ENCODE results near the gene UXS1.

Gene UXS1

GRCh38 chr2:106163948-106164545, 30.1 kb downstream of the UXS1 start:
- ChIA-PET POLR2A (no interaction called here), CTCF (interaction anchor here (0.6 kb wide), 1 partner anchor 23 kb away, joined by 3 read pairs; no protein-coding TSS in a partner anchor)
- H3K27me3 ChIP-seq (replicated peaks in 2 of 5; ENCODE audit: control insufficient read depth in 4 of 5, insufficient read depth in 5 of 5, low read length in 4 of 5) = no peaks in the 10 kb centered on the region
- 100% methylated on average over 1 of the region's 6 CpGs for WGBS (ENCODE audit: insufficient coverage)
- no peak for DNase-seq
- H3K4me1 ChIP-seq (ENCODE audit: control extremely low read depth in 1 of 4, control insufficient read depth in 4 of 4, insufficient read depth in 4 of 4, low read length in 3 of 4) = peaks cover 28 to 66% (median 35%) of the 10 kb centered on the region in 4 experiments
- no peak overlapping the region for H3K4me3 ChIP-seq (ENCODE audit: control insufficient read depth in 1 of 7, extremely low read depth in 1 of 7, insufficient read depth in 4 of 7, low read depth in 2 of 7, low read length in 6 of 7)
- no peak overlapping the region for H3K27ac ChIP-seq (ENCODE audit: insufficient read depth in 1 of 2, low read depth in 1 of 2, low read length in 2 of 2, poor library complexity in 1 of 2, severe bottlenecking in 2 of 2)
- peaks cover 0 to 20% (median 1%) of the 10 kb centered on the region in 4 experiments for H3K36me3 ChIP-seq (ENCODE audit: control insufficient read depth in 4 of 4, insufficient read depth in 4 of 4, low read length in 3 of 4)
- no peaks in the 10 kb centered on the region for H3K9me3 ChIP-seq (ENCODE audit: control extremely low read depth in 1 of 5, control insufficient read depth in 4 of 5, insufficient read depth in 2 of 5, low read depth in 1 of 5, low read length in 4 of 5)

- peaks cover under 1 to 32% (median 4%) of the 10 kb centered on the region in 4 experiments for H3K36me3 ChIP-seq (ENCODE audit: control insufficient read depth in 4 of 4, insufficient read depth in 4 of 4, low read length in 3 of 4)
- H3K27ac ChIP-seq (ENCODE audit: insufficient read depth in 1 of 2, low read depth in 1 of 2, low read length in 2 of 2, poor library complexity in 1 of 2, severe bottlenecking in 2 of 2) = peak overlapping the region in 1 of 2 experiments; percentile 86
- no peaks in the 10 kb centered on the region for H3K27me3 ChIP-seq (replicated peaks in 2 of 5; ENCODE audit: control insufficient read depth in 4 of 5, insufficient read depth in 5 of 5, low read length in 4 of 5)
- ChIA-PET POLR2A (interaction anchor here (0.6 kb wide), 1 partner anchor 32 kb away, joined by 5 read pairs; no protein-coding TSS in a partner anchor), CTCF (interaction anchor here (1.2 to 3.3 kb wide), 3 partner anchors 9 to 427 kb away, joined by 3 to 13 read pairs (median 5); no protein-coding TSS in a partner anchor)
- DNase-seq = peak; percentile 14 to 49 (median 40)
- H3K9me3 ChIP-seq (ENCODE audit: control extremely low read depth in 1 of 5, control insufficient read depth in 4 of 5, insufficient read depth in 2 of 5, low read depth in 1 of 5, low read length in 4 of 5) = no peaks in the 10 kb centered on the region
- H3K4me1 ChIP-seq (ENCODE audit: control extremely low read depth in 1 of 4, control insufficient read depth in 4 of 4, insufficient read depth in 4 of 4, low read length in 3 of 4) = peaks cover 24 to 75% (median 42%) of the 10 kb centered on the region in 4 experiments
- WGBS (ENCODE audit: insufficient coverage) = 96% methylated on average over 7 of the region's 11 CpGs
- H3K4me3 ChIP-seq (ENCODE audit: control insufficient read depth in 1 of 7, extremely low read depth in 1 of 7, insufficient read depth in 4 of 7, low read depth in 2 of 7, low read length in 6 of 7) = no peak overlapping the region
Observed at GRCh38 chr2:106161938-106162820, 31.9 kb downstream of the UXS1 start.

GRCh38 chr2:106161341-106161740, 32.8 kb downstream of the UXS1 start:
- peak overlapping the region in 3 of 7 experiments; percentile 6 to 82 (median 64) for H3K4me3 ChIP-seq (ENCODE audit: control insufficient read depth in 1 of 7, extremely low read depth in 1 of 7, insufficient read depth in 4 of 7, low read depth in 2 of 7, low read length in 6 of 7)
- CTCF ChIA-PET = interaction anchor here (1.5 to 3.3 kb wide), 2 partner anchors 10 to 13 kb away, joined by 5 to 13 read pairs; no protein-coding TSS in a partner anchor
- no peaks in the 10 kb centered on the region for H3K27me3 ChIP-seq (replicated peaks in 2 of 5; ENCODE audit: control insufficient read depth in 4 of 5, insufficient read depth in 5 of 5, low read length in 4 of 5)
- peak overlapping the region; percentile 42 to 86 for H3K27ac ChIP-seq (ENCODE audit: insufficient read depth in 1 of 2, low read depth in 1 of 2, low read length in 2 of 2, poor library complexity in 1 of 2, severe bottlenecking in 2 of 2)
- peaks cover under 1 to 40% (median 4%) of the 10 kb centered on the region in 4 experiments for H3K36me3 ChIP-seq (ENCODE audit: control insufficient read depth in 4 of 4, insufficient read depth in 4 of 4, low read length in 3 of 4)
- H3K4me1 ChIP-seq (ENCODE audit: control extremely low read depth in 1 of 4, control insufficient read depth in 4 of 4, insufficient read depth in 4 of 4, low read length in 3 of 4) = peaks cover 24 to 72% (median 42%) of the 10 kb centered on the region in 4 experiments
- no peak for DNase-seq
- no peaks in the 10 kb centered on the region for H3K9me3 ChIP-seq (ENCODE audit: control extremely low read depth in 1 of 5, control insufficient read depth in 4 of 5, insufficient read depth in 2 of 5, low read depth in 1 of 5, low read length in 4 of 5)
- WGBS (ENCODE audit: insufficient coverage) = 82% methylated on average over 3 of the region's 4 CpGs
- POLR2A ChIA-PET = interaction anchor here (1.3 kb wide), 1 partner anchor 20 kb away, joined by 3 read pairs; no protein-coding TSS in a partner anchor

- peak; percentile 58 to 93 (median 87) for DNase-seq
- 40% methylated on average over 2 of the region's 6 CpGs for WGBS (ENCODE audit: insufficient coverage)
- peaks cover 0 to 2% (median 0%) of the 10 kb centered on the region in 5 experiments for H3K9me3 ChIP-seq (ENCODE audit: control extremely low read depth in 1 of 5, control insufficient read depth in 4 of 5, insufficient read depth in 2 of 5, low read depth in 1 of 5, low read length in 4 of 5)
- peak overlapping the region in 6 of 7 experiments; percentile 56 to 82 (median 69) for H3K4me3 ChIP-seq (ENCODE audit: control insufficient read depth in 1 of 7, extremely low read depth in 1 of 7, insufficient read depth in 4 of 7, low read depth in 2 of 7, low read length in 6 of 7)
- peaks cover 3 to 42% (median 7%) of the 10 kb centered on the region in 4 experiments for H3K36me3 ChIP-seq (ENCODE audit: control insufficient read depth in 4 of 4, insufficient read depth in 4 of 4, low read length in 3 of 4)
- no peaks in the 10 kb centered on the region for H3K27me3 ChIP-seq (replicated peaks in 2 of 5; ENCODE audit: control insufficient read depth in 4 of 5, insufficient read depth in 5 of 5, low read length in 4 of 5)
- H3K27ac ChIP-seq (ENCODE audit: insufficient read depth in 1 of 2, low read depth in 1 of 2, low read length in 2 of 2, poor library complexity in 1 of 2, severe bottlenecking in 2 of 2) = peak overlapping the region; percentile 42 to 86
- ChIA-PET CTCF (interaction anchor here (1.1 to 3.3 kb wide), 10 partner anchors 9 to 54 kb away, joined by 3 to 13 read pairs (median 4); no protein-coding TSS in a partner anchor), POLR2A (interaction anchor here (1.3 to 2.0 kb wide), 2 partner anchors 20 to 32 kb away, joined by 3 to 9 read pairs; no protein-coding TSS in a partner anchor)
- H3K4me1 ChIP-seq (ENCODE audit: control extremely low read depth in 1 of 4, control insufficient read depth in 4 of 4, insufficient read depth in 4 of 4, low read length in 3 of 4) = peaks cover 24 to 69% (median 42%) of the 10 kb centered on the region in 4 experiments
Observed at GRCh38 chr2:106160786-106161261, 33.3 kb downstream of the UXS1 start.

- POLR2A ChIA-PET = interaction anchor here (1.3 to 2.0 kb wide), 2 partner anchors 19 to 33 kb away, joined by 3 to 9 read pairs; no protein-coding TSS in a partner anchor
- Histone ChIP-seq H3K4me1 (ENCODE audit: control extremely low read depth in 1 of 4, control insufficient read depth in 4 of 4, insufficient read depth in 4 of 4, low read length in 3 of 4) (peaks cover 24 to 62% (median 42%) of the 10 kb centered on the region in 4 experiments), H3K36me3 (ENCODE audit: control insufficient read depth in 4 of 4, insufficient read depth in 4 of 4, low read length in 3 of 4) (peaks cover 3 to 48% (median 11%) of the 10 kb centered on the region in 4 experiments), H3K4me3 (ENCODE audit: control insufficient read depth in 1 of 7, extremely low read depth in 1 of 7, insufficient read depth in 4 of 7, low read depth in 2 of 7, low read length in 6 of 7) (peak overlapping the region; percentile 24 to 82 (median 69)), H3K27me3 (replicated peaks in 2 of 5; ENCODE audit: control insufficient read depth in 4 of 5, insufficient read depth in 5 of 5, low read length in 4 of 5) (no peaks in the 10 kb centered on the region), H3K9me3 (ENCODE audit: control extremely low read depth in 1 of 5, control insufficient read depth in 4 of 5, insufficient read depth in 2 of 5, low read depth in 1 of 5, low read length in 4 of 5) (peaks cover 0 to 7% (median 0%) of the 10 kb centered on the region in 5 experiments), H3K27ac (ENCODE audit: insufficient read depth in 1 of 2, low read depth in 1 of 2, low read length in 2 of 2, poor library complexity in 1 of 2, severe bottlenecking in 2 of 2) (peak overlapping the region; percentile 42 to 86)
- CTCF ChIA-PET = interaction anchor here (1.0 to 3.3 kb wide), 14 partner anchors 9 to 377 kb away, joined by 3 to 13 read pairs (median 3); no protein-coding TSS in a partner anchor
- WGBS (ENCODE audit: insufficient coverage) = 2% methylated on average over 26 of the region's 31 CpGs
- peak; percentile 61 to 88 (median 80) for DNase-seq
Observed at GRCh38 chr2:106159866-106160785, 34.0 kb downstream of the UXS1 start.

- Histone ChIP-seq H3K27me3 (replicated peaks in 2 of 5; ENCODE audit: control insufficient read depth in 4 of 5, insufficient read depth in 5 of 5, low read length in 4 of 5) (no peaks in the 10 kb centered on the region), H3K4me1 (ENCODE audit: control extremely low read depth in 1 of 4, control insufficient read depth in 4 of 4, insufficient read depth in 4 of 4, low read length in 3 of 4) (peaks cover 20 to 53% (median 42%) of the 10 kb centered on the region in 4 experiments), H3K4me3 (ENCODE audit: control insufficient read depth in 1 of 7, extremely low read depth in 1 of 7, insufficient read depth in 4 of 7, low read depth in 2 of 7, low read length in 6 of 7) (peak overlapping the region in 4 of 7 experiments; percentile 69 to 82 (median 72)), H3K9me3 (ENCODE audit: control extremely low read depth in 1 of 5, control insufficient read depth in 4 of 5, insufficient read depth in 2 of 5, low read depth in 1 of 5, low read length in 4 of 5) (peaks cover 2 to 18% (median 8%) of the 10 kb centered on the region in 5 experiments), H3K27ac (ENCODE audit: insufficient read depth in 1 of 2, low read depth in 1 of 2, low read length in 2 of 2, poor library complexity in 1 of 2, severe bottlenecking in 2 of 2) (peak overlapping the region; percentile 42 to 86), H3K36me3 (ENCODE audit: control insufficient read depth in 4 of 4, insufficient read depth in 4 of 4, low read length in 3 of 4) (peaks cover 8 to 57% (median 20%) of the 10 kb centered on the region in 4 experiments)
- POLR2A ChIA-PET = interaction anchor here (2.0 kb wide), 1 partner anchor 34 kb away, joined by 9 read pairs; no protein-coding TSS in a partner anchor
- DNase-seq = no peak
- CTCF ChIA-PET = interaction anchor here (1.0 to 3.2 kb wide), 3 partner anchors 12 to 21 kb away, joined by 3 to 11 read pairs (median 8); no protein-coding TSS in a partner anchor
- 84% methylated on average over 9 of the region's 10 CpGs for WGBS (ENCODE audit: insufficient coverage)
Observed at GRCh38 chr2:106158871-106159270, 35.2 kb downstream of the UXS1 start.

All from common myeloid progenitor, CD34-positive (primary cell).